Fibroblast of villous mesenchyme (primary cell): ENCODE results near the gene PRMT6. TPM values are rescaled to one million over a fixed set of nuclear protein-coding genes. Genes with fewer than 3 reads are reported as not detected.
"Not testable (repeated sequence)": the region's sequence is repeated elsewhere in the genome, so short reads cannot be mapped to it uniquely, and the experiment has no call there.

Source experiments
- DNase-seq: peaks from one replicate; pipeline ENCODE4 v3.0.0-alpha.2; 2010; ENCODE audit warnings: low read depth
- H3K4me3 ChIP-seq: 2 replicates; pipeline ENCODE4 v1.5.1; 2011; ENCODE audit warnings: low read depth, mild to moderate bottlenecking, low read length
- CTCF ChIP-seq: IDR thresholded peaks from 2 replicates; pipeline ENCODE4 v1.5.1; 2012; ENCODE audit warnings: low read depth, mild to moderate bottlenecking, low read length; ENCODE audit not compliant: insufficient read depth
- total RNA-seq: library from RNA; depleted of rRNA; stranded (reverse); fragments of >200 nt; gene quantifications from 2 replicates; pipeline ENCODE4 v1.2.3, GENCODE V29; 2012

The PRMT6 gene
- total RNA-seq, 1 donor: 17.3 TPM

- no peak for TF ChIP-seq CTCF
- DNase-seq: no peak
- no peak overlapping the region for H3K4me3 ChIP-seq
These were observed 8.9 kb upstream of the PRMT6 start for GRCh38 chr1:107047602-107048001.

GRCh38 chr1:107048241-107048640 lies 8.2 kb upstream of the PRMT6 start:
- TF ChIP-seq CTCF: no peak
- no peak for DNase-seq

GRCh38 chr1:107051266-107051665 lies 5.2 kb upstream of the PRMT6 start:
- H3K4me3 ChIP-seq: no peak overlapping the region
- DNase-seq: no peak
- no peak for TF ChIP-seq CTCF

More at GRCh38 chr1:107048241-107048640, 8.2 kb upstream of the PRMT6 start:
- H3K4me3 ChIP-seq: no peak overlapping the region

GRCh38 chr1:107055919-107056425 lies 502 bp upstream of the PRMT6 start:
- H3K4me3 ChIP-seq: peak overlapping the region; percentile 93
- DNase-seq: not testable (repeated sequence)

- TF ChIP-seq CTCF: no peak
- peak overlapping the region; percentile 93 for H3K4me3 ChIP-seq
- peak; percentile 42 for DNase-seq
These were observed 991 bp downstream of the PRMT6 start for GRCh38 chr1:107057197-107058133.

- DNase-seq: no peak
- no peak for TF ChIP-seq CTCF
- peak overlapping the region; percentile 93 for H3K4me3 ChIP-seq
These were observed 2.0 kb downstream of the PRMT6 start for GRCh38 chr1:107058245-107059032.

- TF ChIP-seq CTCF: no peak
- H3K4me3 ChIP-seq: no peak overlapping the region
- DNase-seq: no peak
These were observed 5.4 kb downstream of the PRMT6 start for GRCh38 chr1:107061886-107062285.
